NCI-H1092 treated with DMSO at 0.1 percent for 48 hours (cell line): Measurements from ENCODE around the gene RAB17.
"Not testable (repeated sequence)": the region's sequence is repeated elsewhere in the genome, so short reads cannot be mapped to it uniquely, and the experiment has no call there.

Source experiments
- DNase-seq: peaks from one replicate; lab custom pipeline; 2025; lab: John Stamatoyannopoulos, UW

The RAB17 gene

GRCh38 chr2:237598468-237599208 lies 8.1 kb upstream of the RAB17 start:
- no peak for DNase-seq

- no peak for DNase-seq
These were observed 6.9 kb upstream of the RAB17 start for GRCh38 chr2:237597196-237598145.

- no peak for DNase-seq
These were observed 6.1 kb upstream of the RAB17 start for GRCh38 chr2:237596520-237597195.

GRCh38 chr2:237595829-237596519 lies 5.4 kb upstream of the RAB17 start:
- not testable (repeated sequence) for DNase-seq

- no peak for DNase-seq
These were observed 4.0 kb upstream of the RAB17 start for GRCh38 chr2:237594514-237594871.

- DNase-seq: no peak
These were observed 3.2 kb upstream of the RAB17 start for GRCh38 chr2:237593596-237594320.

GRCh38 chr2:237593036-237593435 lies 2.5 kb upstream of the RAB17 start:
- DNase-seq: no peak

- DNase-seq: no peak
These were observed 2.0 kb upstream of the RAB17 start for GRCh38 chr2:237592425-237592980.

GRCh38 chr2:237591141-237591881 lies 777 bp upstream of the RAB17 start:
- DNase-seq: no peak

- no peak for DNase-seq
These were observed 2.4 kb downstream of the RAB17 start for GRCh38 chr2:237588044-237588696.

GRCh38 chr2:237585590-237586221 lies 4.8 kb downstream of the RAB17 start:
- no peak for DNase-seq

GRCh38 chr2:237583385-237584295 lies 6.9 kb downstream of the RAB17 start:
- no peak for DNase-seq

- DNase-seq: peak; percentile 75
These were observed 8.5 kb downstream of the RAB17 start for GRCh38 chr2:237581751-237582746.

- DNase-seq: no peak
These were observed 9.2 kb downstream of the RAB17 start for GRCh38 chr2:237581326-237581725.

GRCh38 chr2:237577956-237578870 lies 12.3 kb downstream of the RAB17 start:
- DNase-seq: no peak

GRCh38 chr2:237577458-237577857 lies 13.1 kb downstream of the RAB17 start:
- DNase-seq: no peak
